Mesodermal cell (in vitro differentiated cells): ENCODE data around the gene MAGEA9B.
"Not testable (repeated sequence)": the region's sequence is repeated elsewhere in the genome, so short reads cannot be mapped to it uniquely, and the experiment has no call there.

ENCODE experiments used
- H3K27ac ChIP-seq: 2 replicates; pipeline ENCODE4 v1.7.0; 2013; ENCODE audit warnings: mild to moderate bottlenecking, low read depth, low read length, moderate library complexity; ENCODE audit not compliant: severe bottlenecking
- H3K36me3 ChIP-seq: 2 replicates; pipeline ENCODE4 v1.7.1; 2013; ENCODE audit warnings: mild to moderate bottlenecking, low read length, moderate library complexity; ENCODE audit not compliant: control insufficient read depth, insufficient read depth
- H3K4me1 ChIP-seq: one replicate; pipeline ENCODE4 v1.7.1; 2013; ENCODE audit warnings: mild to moderate bottlenecking, low read length; ENCODE audit not compliant: insufficient read depth, control insufficient read depth, poor library complexity, severe bottlenecking
- H3K4me3 ChIP-seq: 2 replicates; pipeline ENCODE4 v1.7.0; 2013; ENCODE audit warnings: low read length, control low read depth, mild to moderate bottlenecking; ENCODE audit not compliant: insufficient read depth, poor library complexity, severe bottlenecking; ENCODE audit errors: extremely low read depth
- H3K9me3 ChIP-seq: 2 replicates; pipeline ENCODE4 v1.7.1; 2013; ENCODE audit warnings: mild to moderate bottlenecking, low read length, moderate library complexity; ENCODE audit not compliant: control insufficient read depth
- WGBS, 2 experiments: methylation state at CpG; one replicate each; pipeline ENCODE4 v1.1.5; 2013; ENCODE audit warnings: missing lambda C conversion rate in 2 of 2; ENCODE audit not compliant: insufficient coverage in 2 of 2; 5-methylcytosine and 5-hydroxymethylcytosine counted together

The MAGEA9B gene

GRCh38 chrX:149571770-149572169, 15.5 kb downstream of the MAGEA9B start:
- Histone ChIP-seq H3K27ac (no peak overlapping the region), H3K4me3 (no peak overlapping the region)
- WGBS, 2 experiments = 84 to 100% methylated on average over 4 to 5 of the region's 7 CpGs

GRCh38 chrX:149570668-149571067, 16.6 kb downstream of the MAGEA9B start:
- Histone ChIP-seq H3K4me3 (no peak overlapping the region), H3K27ac (no peak overlapping the region), H3K36me3 (no peaks in the 10 kb centered on the region), H3K4me1 (peaks cover 9% of the 10 kb centered on the region), H3K9me3 (no peaks in the 10 kb centered on the region)
- WGBS, 2 experiments = 60 to 90% methylated on average over 1 to 4 of the region's 6 CpGs

More at GRCh38 chrX:149571770-149572169, 15.5 kb downstream of the MAGEA9B start:
- H3K4me1 ChIP-seq = peaks cover 9% of the 10 kb centered on the region
- no peaks in the 10 kb centered on the region for H3K36me3 ChIP-seq
- H3K9me3 ChIP-seq = no peaks in the 10 kb centered on the region

GRCh38 chrX:149569770-149570169, 17.5 kb downstream of the MAGEA9B start:
- Histone ChIP-seq H3K4me1 (peaks cover 9% of the 10 kb centered on the region), H3K27ac (no peak overlapping the region), H3K36me3 (no peaks in the 10 kb centered on the region), H3K9me3 (no peaks in the 10 kb centered on the region), H3K4me3 (no peak overlapping the region)
- 94% methylated on average over 2 of the region's 2 CpGs; no CpG with 5 or more reads in 1 of the 2 experiments for WGBS, 2 experiments

- H3K4me3 ChIP-seq = no peak overlapping the region
- no peaks in the 10 kb centered on the region for H3K36me3 ChIP-seq
- WGBS, 2 experiments = 100% methylated on average over 1 to 2 of the region's 5 CpGs
- H3K27ac ChIP-seq = no peak overlapping the region
- H3K9me3 ChIP-seq = no peaks in the 10 kb centered on the region
- H3K4me1 ChIP-seq = peaks cover 9% of the 10 kb centered on the region
These were observed 18.5 kb downstream of the MAGEA9B start for GRCh38 chrX:149568701-149569296.

GRCh38 chrX:149567621-149568417, 19.4 kb downstream of the MAGEA9B start:
- H3K9me3 ChIP-seq = no peaks in the 10 kb centered on the region
- WGBS, 2 experiments = 100% methylated on average over 2 of the region's 7 CpGs; no CpG with 5 or more reads in 1 of the 2 experiments
- H3K4me1 ChIP-seq = peaks cover 7% of the 10 kb centered on the region
- no peaks in the 10 kb centered on the region for H3K36me3 ChIP-seq
- H3K4me3 ChIP-seq = no peak overlapping the region
- no peak overlapping the region for H3K27ac ChIP-seq

GRCh38 chrX:149563359-149563758, 23.9 kb downstream of the MAGEA9B start:
- no CpG with 5 or more reads among the region's 4 CpGs for WGBS, 2 experiments
- Histone ChIP-seq H3K9me3 (no peaks in the 10 kb centered on the region), H3K36me3 (no peaks in the 10 kb centered on the region), H3K4me3 (no peak overlapping the region), H3K4me1 (no peaks in the 10 kb centered on the region), H3K27ac (no peak overlapping the region)

- not testable (repeated sequence) for H3K4me1 ChIP-seq, H3K9me3 ChIP-seq, H3K4me3 ChIP-seq, H3K36me3 ChIP-seq, H3K27ac ChIP-seq
- no CpG with 5 or more reads among the region's 4 CpGs for WGBS, 2 experiments
These were observed 32.0 kb downstream of the MAGEA9B start for GRCh38 chrX:149555251-149555650.

GRCh38 chrX:149551939-149552248, 35.4 kb downstream of the MAGEA9B start:
- H3K27ac ChIP-seq, H3K36me3 ChIP-seq, H3K9me3 ChIP-seq, H3K4me1 ChIP-seq, H3K4me3 ChIP-seq: not testable (repeated sequence)
- WGBS, 2 experiments = no CpG with 5 or more reads among the region's 6 CpGs

GRCh38 chrX:149551245-149551938, 35.9 kb downstream of the MAGEA9B start:
- no CpG with 5 or more reads among the region's 4 CpGs for WGBS, 2 experiments
- H3K4me3 ChIP-seq, H3K4me1 ChIP-seq, H3K9me3 ChIP-seq, H3K36me3 ChIP-seq, H3K27ac ChIP-seq: not testable (repeated sequence)

GRCh38 chrX:149550454-149550853, 36.8 kb downstream of the MAGEA9B start:
- not testable (repeated sequence) for H3K9me3 ChIP-seq, H3K4me1 ChIP-seq, H3K36me3 ChIP-seq, H3K4me3 ChIP-seq, H3K27ac ChIP-seq
- WGBS, 2 experiments = no CpG with 5 or more reads among the region's 1 CpG

GRCh38 chrX:149549701-149550100, 37.6 kb downstream of the MAGEA9B start, which contains the start of gene HSFX3:
Gene HSFX3 (minus strand): TSS chrX:149549924. CDS start chrX:149549852, 72 bp downstream.
- not testable (repeated sequence) for H3K4me3 ChIP-seq, H3K4me1 ChIP-seq, H3K36me3 ChIP-seq, H3K27ac ChIP-seq, H3K9me3 ChIP-seq
- no CpG with 5 or more reads among the region's 6 CpGs for WGBS, 2 experiments
